ENCODE data around the gene IL20RB.

DNA sequence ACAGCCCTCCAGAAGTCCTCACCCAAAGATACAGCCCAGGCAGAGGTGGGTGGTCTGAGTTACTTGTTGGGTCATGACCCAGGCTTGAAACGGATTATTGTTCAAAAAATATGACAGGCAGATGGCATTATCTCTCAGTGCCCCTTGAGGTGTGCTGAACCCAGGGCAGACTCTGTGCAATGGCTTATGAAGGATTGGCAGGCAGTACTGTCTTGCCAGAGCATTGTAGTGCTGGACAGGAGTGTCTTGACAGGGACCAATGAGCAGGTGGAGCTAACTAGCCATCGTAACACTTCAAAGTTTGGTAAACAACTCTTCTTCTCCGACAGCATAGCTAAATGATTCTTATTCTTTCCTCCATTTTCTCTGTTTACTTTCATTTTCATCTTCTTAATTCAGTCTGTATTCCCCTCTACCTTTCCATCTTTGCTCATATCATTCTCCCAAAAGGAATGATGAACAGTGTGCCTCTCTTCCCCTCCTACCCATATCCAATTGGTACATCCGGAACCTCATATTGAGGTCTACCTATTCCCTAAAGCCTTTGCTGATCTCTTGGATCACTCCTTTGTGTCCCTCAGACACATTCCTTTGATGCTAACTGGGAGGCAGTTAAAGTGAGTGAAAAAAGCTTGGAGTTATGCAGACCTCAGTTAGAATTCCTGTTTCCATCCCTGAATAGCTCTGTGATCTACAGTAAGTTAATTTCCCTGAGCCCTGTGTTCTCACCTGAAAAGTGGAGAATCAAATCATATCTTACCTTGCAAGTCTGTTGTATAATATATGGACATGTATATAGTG is 2.6 kb upstream of the IL20RB start:
- TF ChIP-seq EZH2 (IDR thresholded peaks at IDR 0.05; ENCODE audit: insufficient read depth, poor library complexity, severe bottlenecking) (no peak), EZH2phosphoT487 (IDR thresholded peaks at IDR 0.05; ENCODE audit: insufficient read depth, low read depth) (no peak)

Data from GM23248 (cell line).